ENCODE results near the gene STXBP4.

- no peak for TF ChIP-seq CTCF (conservative IDR thresholded peaks at IDR 0.05; ENCODE audit: low read length)
- no peak for TF ChIP-seq EZH2phosphoT487 (IDR thresholded peaks at IDR 0.05; ENCODE audit: borderline replicate concordance, low read depth, low read length)
Observed at GRCh38 chr17:54932711-54933110, 35.9 kb upstream of the STXBP4 start.

Measured in OCI-LY7 (cell line).